Measurements from ENCODE around the gene HTATSF1.

GRCh38 chrX:136529795-136530194 is 32.4 kb downstream of the HTATSF1 start:
- TF ChIP-seq CTCF (IDR thresholded peaks at IDR 0.05; ENCODE audit: insufficient read depth, low read depth, low read length): no peak
- no peak for TF ChIP-seq EZH2 (IDR thresholded peaks at IDR 0.05; ENCODE audit: insufficient read depth, low read length)

Measured in astrocyte (in vitro differentiated cells and primary cell).